ENCODE measurements around the gene SLC20A1. TPM values are rescaled to one million over a fixed set of nuclear protein-coding genes. Genes with fewer than 3 reads are reported as not detected.

The SLC20A1 gene, protein sequence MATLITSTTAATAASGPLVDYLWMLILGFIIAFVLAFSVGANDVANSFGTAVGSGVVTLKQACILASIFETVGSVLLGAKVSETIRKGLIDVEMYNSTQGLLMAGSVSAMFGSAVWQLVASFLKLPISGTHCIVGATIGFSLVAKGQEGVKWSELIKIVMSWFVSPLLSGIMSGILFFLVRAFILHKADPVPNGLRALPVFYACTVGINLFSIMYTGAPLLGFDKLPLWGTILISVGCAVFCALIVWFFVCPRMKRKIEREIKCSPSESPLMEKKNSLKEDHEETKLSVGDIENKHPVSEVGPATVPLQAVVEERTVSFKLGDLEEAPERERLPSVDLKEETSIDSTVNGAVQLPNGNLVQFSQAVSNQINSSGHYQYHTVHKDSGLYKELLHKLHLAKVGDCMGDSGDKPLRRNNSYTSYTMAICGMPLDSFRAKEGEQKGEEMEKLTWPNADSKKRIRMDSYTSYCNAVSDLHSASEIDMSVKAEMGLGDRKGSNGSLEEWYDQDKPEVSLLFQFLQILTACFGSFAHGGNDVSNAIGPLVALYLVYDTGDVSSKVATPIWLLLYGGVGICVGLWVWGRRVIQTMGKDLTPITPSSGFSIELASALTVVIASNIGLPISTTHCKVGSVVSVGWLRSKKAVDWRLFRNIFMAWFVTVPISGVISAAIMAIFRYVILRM
- total RNA-seq (2012; rRNA removed) = 110 and 184 TPM in 2 replicates

DNA sequence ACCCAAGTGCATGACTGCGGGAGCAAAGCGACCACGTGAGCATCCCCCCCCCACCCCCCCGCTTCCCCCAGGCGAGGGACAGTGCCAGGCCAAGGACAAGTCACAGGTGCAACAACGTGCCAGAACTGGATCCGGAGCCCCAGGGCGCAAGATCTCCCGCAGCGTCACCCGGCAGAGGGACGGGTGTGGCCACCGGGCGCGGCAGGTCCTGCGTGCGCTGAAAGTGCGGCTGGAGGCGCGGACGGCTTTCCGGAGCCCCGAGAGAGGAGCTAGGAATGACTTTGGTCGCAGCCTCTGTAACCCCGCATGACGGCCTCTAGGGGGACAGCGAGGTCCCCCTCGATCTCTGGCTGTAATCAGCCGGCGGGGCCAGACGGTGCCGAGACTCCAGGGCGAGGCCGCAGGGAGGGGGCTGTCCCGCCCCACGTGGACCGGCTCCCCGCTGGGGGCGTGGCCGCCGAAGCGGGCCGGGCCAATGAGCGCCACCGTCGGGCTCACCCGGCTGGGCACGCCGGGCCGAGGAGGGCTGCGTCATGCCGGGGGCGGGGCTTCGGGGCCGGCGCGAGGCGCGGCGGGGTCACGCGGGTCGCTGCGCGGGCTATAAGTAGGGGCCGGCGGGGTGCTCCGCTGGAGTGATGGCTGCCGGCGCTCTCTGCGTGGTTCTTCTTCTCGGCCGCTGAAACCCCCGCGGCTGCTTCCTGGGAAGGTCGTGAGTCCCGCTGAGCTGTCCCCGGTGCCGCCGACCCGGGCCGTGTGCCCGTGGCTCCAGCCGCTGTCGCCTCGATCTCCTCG, at the start of gene SLC20A1:
SLC20A1 (plus strand) TSS at position 630 of the 792 bp plus-strand sequence. CDS start 890 bp downstream, outside the sequence.
- H3K36me3 ChIP-seq (ENCODE audit: insufficient read depth, low read length) = peaks cover 37% of the 10 kb centered on the region
- no peaks in the 10 kb centered on the region for H3K27me3 ChIP-seq (ENCODE audit: control insufficient read depth, insufficient read depth, low read length)
- H3K4me2 ChIP-seq (ENCODE audit: low read length) = peak within 1 kb of the TSS; percentile 94
- H3K4me1 ChIP-seq (ENCODE audit: control insufficient read depth, insufficient read depth, low read length) = peaks cover 49% of the 10 kb centered on the region
- H3K9ac ChIP-seq (ENCODE audit: low read depth, low read length) = peak within 1 kb of the TSS; percentile 92
- H3K4me3 ChIP-seq (ENCODE audit: low read length) = peak within 1 kb of the TSS; percentile 95
- no peaks in the 10 kb centered on the region for H3K9me3 ChIP-seq (replicated peaks; ENCODE audit: low read length)

DNA sequence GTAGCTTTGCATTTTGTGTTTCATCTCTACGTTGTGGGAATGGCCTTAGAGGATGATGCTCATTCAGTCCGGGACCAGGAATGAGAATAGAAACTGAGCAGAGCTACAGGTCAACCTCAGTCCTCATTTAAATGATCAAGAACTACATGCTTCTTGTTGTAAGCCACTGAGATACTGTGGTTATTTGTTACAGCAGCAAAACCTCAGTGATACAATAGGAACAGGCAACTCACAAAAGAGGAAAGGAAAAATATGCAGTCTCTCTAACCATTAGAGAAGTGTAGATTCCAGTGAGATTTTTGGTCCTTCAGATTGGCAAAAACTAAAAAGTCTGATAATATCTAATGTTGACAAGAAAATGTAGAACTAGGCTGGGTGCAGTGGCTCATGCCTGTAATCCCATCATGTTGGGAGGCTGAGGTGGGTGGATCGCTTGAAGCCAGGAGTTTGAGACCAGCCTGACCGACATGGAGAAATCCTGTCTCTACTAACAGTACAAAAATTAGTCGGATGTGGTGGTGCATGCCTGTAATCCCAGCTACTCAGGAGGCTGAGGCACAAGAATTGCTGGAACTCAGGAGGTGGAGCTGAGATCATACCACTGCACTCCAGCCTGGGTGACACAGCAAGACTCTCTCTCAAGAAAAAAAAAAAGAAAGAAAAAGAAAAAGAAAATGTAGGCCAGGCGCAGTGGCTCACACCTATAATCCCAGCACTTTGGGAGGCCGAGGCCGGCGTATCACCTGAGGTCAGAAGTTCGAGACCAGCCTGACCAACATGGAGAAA, 48.0 kb upstream of the SLC20A1 start:
- Histone ChIP-seq H3K4me1 (ENCODE audit: control insufficient read depth, insufficient read depth, low read length) (peaks cover 11% of the 10 kb centered on the region), H3K4me2 (ENCODE audit: low read length) (no peak overlapping the region), H3K4me3 (ENCODE audit: low read length) (no peak overlapping the region), H3K27me3 (ENCODE audit: control insufficient read depth, insufficient read depth, low read length) (no peaks in the 10 kb centered on the region), H3K36me3 (ENCODE audit: insufficient read depth, low read length) (no peaks in the 10 kb centered on the region), H3K9ac (ENCODE audit: low read depth, low read length) (no peak overlapping the region), H3K9me3 (replicated peaks; ENCODE audit: low read length) (no peaks in the 10 kb centered on the region)

DNA sequence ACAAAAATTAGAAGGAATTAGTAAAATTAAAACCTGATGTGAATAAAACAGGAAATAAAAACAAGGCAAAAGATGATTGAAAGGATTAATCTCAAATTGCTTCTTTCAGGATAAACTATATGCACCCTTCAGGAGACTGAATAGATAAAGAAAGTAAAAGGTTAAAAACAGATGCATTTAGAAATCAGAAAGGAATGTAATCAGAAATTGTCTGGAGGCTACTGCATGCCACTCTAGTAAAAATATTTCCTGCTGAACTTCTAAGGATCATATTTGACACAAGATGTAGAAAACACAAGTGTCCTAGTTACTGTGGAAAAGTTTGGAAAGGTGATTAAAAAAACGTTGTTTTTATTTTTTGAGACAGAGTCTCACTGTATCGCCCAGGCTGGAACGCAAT, 45.1 kb upstream of the SLC20A1 start:
- H3K4me2 ChIP-seq (ENCODE audit: low read length) = peak overlapping the region; percentile 11
- H3K9ac ChIP-seq (ENCODE audit: low read depth, low read length) = no peak overlapping the region
- H3K9me3 ChIP-seq (replicated peaks; ENCODE audit: low read length) = no peaks in the 10 kb centered on the region
- no peaks in the 10 kb centered on the region for H3K36me3 ChIP-seq (ENCODE audit: insufficient read depth, low read length)
- no peaks in the 10 kb centered on the region for H3K27me3 ChIP-seq (ENCODE audit: control insufficient read depth, insufficient read depth, low read length)
- no peak overlapping the region for H3K4me3 ChIP-seq (ENCODE audit: low read length)
- H3K4me1 ChIP-seq (ENCODE audit: control insufficient read depth, insufficient read depth, low read length) = peaks cover 11% of the 10 kb centered on the region

DNA sequence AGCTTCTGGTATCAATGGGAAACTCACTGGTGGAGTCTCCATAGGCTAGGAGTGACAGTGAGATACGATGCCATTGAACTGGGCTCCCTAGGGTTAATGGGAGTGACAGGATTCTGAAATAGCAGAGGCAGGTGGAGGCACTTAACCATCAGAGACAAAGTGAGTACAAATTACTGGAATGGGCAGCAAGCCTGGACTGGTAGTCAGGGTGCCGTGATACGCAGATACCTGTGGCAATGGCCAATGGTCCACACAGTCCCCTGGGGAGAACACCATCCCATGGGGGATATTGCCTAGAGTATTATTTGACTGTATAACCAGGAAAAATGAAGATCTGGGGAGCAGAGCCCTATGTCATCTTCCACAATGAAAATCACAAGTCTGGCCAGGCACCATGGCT, 44.0 kb upstream of the SLC20A1 start:
- no peaks in the 10 kb centered on the region for H3K9me3 ChIP-seq (replicated peaks; ENCODE audit: low read length)
- H3K36me3 ChIP-seq (ENCODE audit: insufficient read depth, low read length) = no peaks in the 10 kb centered on the region
- H3K4me1 ChIP-seq (ENCODE audit: control insufficient read depth, insufficient read depth, low read length) = peaks cover 11% of the 10 kb centered on the region
- H3K27me3 ChIP-seq (ENCODE audit: control insufficient read depth, insufficient read depth, low read length) = no peaks in the 10 kb centered on the region
- H3K9ac ChIP-seq (ENCODE audit: low read depth, low read length) = no peak overlapping the region
- H3K4me2 ChIP-seq (ENCODE audit: low read length) = no peak overlapping the region
- H3K4me3 ChIP-seq (ENCODE audit: low read length) = no peak overlapping the region

DNA sequence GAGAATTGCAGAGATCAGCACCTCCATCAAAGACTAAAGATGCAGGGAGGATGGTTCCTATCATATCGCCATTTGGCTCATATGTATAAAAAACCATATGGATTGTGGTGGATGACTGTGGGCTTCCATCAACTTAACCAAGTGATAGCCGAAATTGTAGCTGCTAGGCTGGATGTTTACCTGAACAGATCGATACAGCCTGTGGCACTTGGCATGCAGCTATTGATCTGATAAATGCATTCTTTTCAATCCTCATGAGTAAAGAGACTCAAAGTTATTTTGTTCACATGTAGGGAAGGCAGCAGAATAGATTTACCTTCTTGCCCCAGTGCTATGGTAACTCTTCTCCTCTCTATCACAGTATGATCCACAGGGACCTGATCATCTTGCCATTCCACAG, 42.8 kb upstream of the SLC20A1 start:
- H3K9ac ChIP-seq (ENCODE audit: low read depth, low read length) = no peak overlapping the region
- H3K27me3 ChIP-seq (ENCODE audit: control insufficient read depth, insufficient read depth, low read length) = no peaks in the 10 kb centered on the region
- H3K4me3 ChIP-seq (ENCODE audit: low read length) = no peak overlapping the region
- H3K4me2 ChIP-seq (ENCODE audit: low read length) = no peak overlapping the region
- no peaks in the 10 kb centered on the region for H3K9me3 ChIP-seq (replicated peaks; ENCODE audit: low read length)
- H3K4me1 ChIP-seq (ENCODE audit: control insufficient read depth, insufficient read depth, low read length) = peaks cover 11% of the 10 kb centered on the region
- H3K36me3 ChIP-seq (ENCODE audit: insufficient read depth, low read length) = no peaks in the 10 kb centered on the region

DNA sequence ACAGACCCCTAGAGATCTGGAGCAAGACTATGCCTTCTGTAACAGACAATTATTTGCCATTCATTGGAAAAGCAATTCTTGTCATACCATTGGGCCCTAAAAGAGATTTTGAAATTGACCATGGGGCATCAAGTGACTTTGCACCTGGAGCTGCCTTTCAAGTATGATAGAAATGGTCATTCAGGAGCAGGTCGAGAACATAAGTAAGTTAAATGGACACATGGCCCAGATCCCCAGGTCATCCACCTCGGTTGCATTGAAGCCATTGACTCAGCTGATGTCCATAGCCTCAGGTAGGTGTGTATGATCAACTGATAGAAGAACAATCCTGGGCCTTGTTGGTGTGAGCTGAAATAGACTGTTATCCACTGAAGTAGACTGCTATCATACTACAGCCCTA, 42.0 kb upstream of the SLC20A1 start:
- H3K4me3 ChIP-seq (ENCODE audit: low read length) = no peak overlapping the region
- no peak overlapping the region for H3K4me2 ChIP-seq (ENCODE audit: low read length)
- no peak overlapping the region for H3K9ac ChIP-seq (ENCODE audit: low read depth, low read length)

DNA sequence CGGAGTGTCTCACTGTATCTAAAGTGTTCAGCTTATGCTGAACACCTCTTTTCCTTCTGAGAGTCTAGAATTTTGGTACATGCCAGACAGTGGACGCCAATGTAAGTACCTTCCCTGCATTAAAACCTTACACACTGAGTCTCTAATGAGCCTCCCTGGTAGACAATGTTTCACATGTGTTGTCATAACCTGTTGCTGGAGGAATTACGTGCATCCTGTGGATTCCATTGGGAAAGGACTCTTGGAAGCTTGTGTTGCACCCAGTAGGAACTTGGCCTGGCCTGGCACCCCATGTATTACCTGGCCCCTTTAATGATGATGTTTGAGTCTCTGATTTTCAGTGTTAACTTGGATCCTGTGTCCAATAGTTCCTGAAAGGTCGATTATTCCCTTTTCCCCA, 40.8 kb upstream of the SLC20A1 start:
- H3K36me3 ChIP-seq (ENCODE audit: insufficient read depth, low read length) = no peaks in the 10 kb centered on the region
- H3K4me2 ChIP-seq (ENCODE audit: low read length) = no peak overlapping the region
- H3K27me3 ChIP-seq (ENCODE audit: control insufficient read depth, insufficient read depth, low read length) = no peaks in the 10 kb centered on the region
- peaks cover 9% of the 10 kb centered on the region for H3K4me1 ChIP-seq (ENCODE audit: control insufficient read depth, insufficient read depth, low read length)
- no peak overlapping the region for H3K9ac ChIP-seq (ENCODE audit: low read depth, low read length)
- H3K9me3 ChIP-seq (replicated peaks; ENCODE audit: low read length) = no peaks in the 10 kb centered on the region
- H3K4me3 ChIP-seq (ENCODE audit: low read length) = no peak overlapping the region

More for the DNA sequence above, 42.0 kb upstream of the SLC20A1 start:
- no peaks in the 10 kb centered on the region for H3K36me3 ChIP-seq (ENCODE audit: insufficient read depth, low read length)
- H3K9me3 ChIP-seq (replicated peaks; ENCODE audit: low read length) = no peaks in the 10 kb centered on the region
- peaks cover 11% of the 10 kb centered on the region for H3K4me1 ChIP-seq (ENCODE audit: control insufficient read depth, insufficient read depth, low read length)
- H3K27me3 ChIP-seq (ENCODE audit: control insufficient read depth, insufficient read depth, low read length) = no peaks in the 10 kb centered on the region

DNA sequence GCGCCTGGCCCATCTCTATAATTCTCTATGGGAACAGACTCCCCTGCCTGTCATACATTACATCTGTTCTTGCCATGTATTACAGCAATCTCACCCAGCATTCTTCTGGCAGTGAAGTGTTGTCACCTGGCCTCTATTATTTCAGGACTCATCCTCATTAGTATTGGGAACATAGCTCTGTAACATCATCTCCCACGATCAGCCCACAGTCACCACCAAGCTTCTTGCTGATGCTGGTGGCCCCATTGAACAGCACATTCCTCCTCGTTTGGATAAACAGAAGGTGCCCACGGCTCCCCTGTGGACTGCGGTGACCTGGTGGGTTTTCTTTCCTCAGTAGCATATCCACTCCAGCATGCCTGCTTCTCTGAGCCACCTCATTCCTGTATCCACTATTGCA, 39.8 kb upstream of the SLC20A1 start:
- Histone ChIP-seq H3K36me3 (ENCODE audit: insufficient read depth, low read length) (no peaks in the 10 kb centered on the region), H3K4me3 (ENCODE audit: low read length) (no peak overlapping the region), H3K27me3 (ENCODE audit: control insufficient read depth, insufficient read depth, low read length) (no peaks in the 10 kb centered on the region), H3K4me2 (ENCODE audit: low read length) (no peak overlapping the region), H3K9me3 (replicated peaks; ENCODE audit: low read length) (no peaks in the 10 kb centered on the region), H3K9ac (ENCODE audit: low read depth, low read length) (no peak overlapping the region), H3K4me1 (ENCODE audit: control insufficient read depth, insufficient read depth, low read length) (peaks cover under 1% of the 10 kb centered on the region)

DNA sequence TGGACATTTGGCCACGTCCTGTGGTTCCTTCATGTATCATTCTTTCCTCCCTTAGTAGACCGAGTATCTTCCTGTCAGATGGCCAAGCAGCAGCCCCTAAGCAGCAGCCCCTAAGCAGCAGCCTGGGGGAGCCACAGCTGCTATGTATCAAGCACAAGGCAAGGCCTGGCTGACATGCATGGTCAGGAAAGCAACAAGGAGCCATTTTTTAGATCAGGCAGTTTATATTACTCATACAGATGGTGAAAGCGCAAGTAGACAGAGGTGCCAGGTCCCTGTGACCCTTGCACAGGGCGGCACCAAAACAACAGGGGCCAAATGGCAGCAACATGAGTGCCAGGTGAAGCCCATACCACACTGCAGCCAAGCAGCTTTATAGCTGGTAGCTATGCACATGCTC, 39.2 kb upstream of the SLC20A1 start:
- H3K27me3 ChIP-seq (ENCODE audit: control insufficient read depth, insufficient read depth, low read length) = no peaks in the 10 kb centered on the region
- H3K4me1 ChIP-seq (ENCODE audit: control insufficient read depth, insufficient read depth, low read length) = no peaks in the 10 kb centered on the region
- H3K4me3 ChIP-seq (ENCODE audit: low read length) = no peak overlapping the region
- no peaks in the 10 kb centered on the region for H3K9me3 ChIP-seq (replicated peaks; ENCODE audit: low read length)
- no peaks in the 10 kb centered on the region for H3K36me3 ChIP-seq (ENCODE audit: insufficient read depth, low read length)
- no peak overlapping the region for H3K4me2 ChIP-seq (ENCODE audit: low read length)
- no peak overlapping the region for H3K9ac ChIP-seq (ENCODE audit: low read depth, low read length)

DNA sequence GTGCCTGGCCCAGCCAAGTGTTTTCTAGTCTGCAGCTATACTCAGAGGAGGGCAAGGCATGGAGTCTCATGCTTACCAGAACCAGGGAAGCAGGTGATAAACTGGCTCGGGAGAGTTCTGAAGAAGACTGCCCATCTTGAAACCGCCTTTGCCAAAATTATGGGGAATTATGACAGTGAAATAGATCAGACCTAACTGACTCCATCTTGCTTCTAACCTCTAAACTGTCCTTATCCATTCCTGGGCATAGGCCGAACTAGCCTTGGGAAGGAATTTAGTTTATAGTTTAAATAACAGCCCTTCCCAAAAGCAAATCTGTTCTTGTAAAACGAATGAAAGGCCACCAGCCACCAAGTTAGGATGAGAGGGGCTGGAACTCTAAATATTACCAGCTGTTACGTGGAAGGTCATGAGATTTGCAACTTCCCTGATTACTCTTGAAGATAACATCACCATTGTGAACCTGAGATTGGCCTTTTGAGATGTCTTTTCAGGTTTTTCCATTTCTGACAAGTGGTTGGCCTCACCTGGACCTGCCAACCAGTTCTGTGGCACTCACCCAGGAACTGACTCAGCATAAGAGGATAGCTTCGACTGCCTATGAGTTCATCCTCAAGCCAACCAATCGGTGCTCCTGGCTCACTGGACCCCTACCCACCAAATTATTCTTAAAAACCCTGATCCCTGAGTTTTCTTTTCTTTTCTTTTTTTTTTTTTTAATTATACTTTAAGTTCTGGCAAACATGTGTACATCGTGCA, 37.9 kb upstream of the SLC20A1 start:
- Histone ChIP-seq H3K36me3 (ENCODE audit: insufficient read depth, low read length) (no peaks in the 10 kb centered on the region), H3K27me3 (ENCODE audit: control insufficient read depth, insufficient read depth, low read length) (no peaks in the 10 kb centered on the region), H3K4me2 (ENCODE audit: low read length) (no peak overlapping the region), H3K4me1 (ENCODE audit: control insufficient read depth, insufficient read depth, low read length) (no peaks in the 10 kb centered on the region), H3K9ac (ENCODE audit: low read depth, low read length) (no peak overlapping the region), H3K9me3 (replicated peaks; ENCODE audit: low read length) (no peaks in the 10 kb centered on the region), H3K4me3 (ENCODE audit: low read length) (no peak overlapping the region)

All from skeletal muscle satellite cell (primary cell).